Fibroblast of the aortic adventitia (primary cell): Measurements from ENCODE around the gene TRIM54. TPM values are rescaled to one million over a fixed set of nuclear protein-coding genes. Genes with fewer than 3 reads are reported as not detected.
"Not testable (repeated sequence)": the region's sequence is repeated elsewhere in the genome, so short reads cannot be mapped to it uniquely, and the experiment has no call there.

Experiments
- DNase-seq: peaks from one replicate; pipeline ENCODE4 v3.0.0-alpha.2; 2010; ENCODE audit warnings: low read depth
- H3K4me3 ChIP-seq: 2 replicates; pipeline ENCODE4 v1.5.1; 2011; ENCODE audit warnings: low read depth, mild to moderate bottlenecking, control low read depth, low read length, moderate library complexity
- total RNA-seq: library from RNA; depleted of rRNA; stranded (reverse); fragments of >200 nt; gene quantifications from 2 replicates; pipeline ENCODE4 v1.2.3, GENCODE V29; 2012; ENCODE audit warnings: low replicate concordance
- TF ChIP-seq, protein P1 (sequence below): IDR thresholded peaks from 2 replicates; pipeline ENCODE4 v1.5.1; 2011; ENCODE audit warnings: mild to moderate bottlenecking, low read length, control low read depth, inconsistent platforms; ENCODE audit not compliant: insufficient read depth

Gene TRIM54
- total RNA-seq, 1 donor = not detected

DNA sequence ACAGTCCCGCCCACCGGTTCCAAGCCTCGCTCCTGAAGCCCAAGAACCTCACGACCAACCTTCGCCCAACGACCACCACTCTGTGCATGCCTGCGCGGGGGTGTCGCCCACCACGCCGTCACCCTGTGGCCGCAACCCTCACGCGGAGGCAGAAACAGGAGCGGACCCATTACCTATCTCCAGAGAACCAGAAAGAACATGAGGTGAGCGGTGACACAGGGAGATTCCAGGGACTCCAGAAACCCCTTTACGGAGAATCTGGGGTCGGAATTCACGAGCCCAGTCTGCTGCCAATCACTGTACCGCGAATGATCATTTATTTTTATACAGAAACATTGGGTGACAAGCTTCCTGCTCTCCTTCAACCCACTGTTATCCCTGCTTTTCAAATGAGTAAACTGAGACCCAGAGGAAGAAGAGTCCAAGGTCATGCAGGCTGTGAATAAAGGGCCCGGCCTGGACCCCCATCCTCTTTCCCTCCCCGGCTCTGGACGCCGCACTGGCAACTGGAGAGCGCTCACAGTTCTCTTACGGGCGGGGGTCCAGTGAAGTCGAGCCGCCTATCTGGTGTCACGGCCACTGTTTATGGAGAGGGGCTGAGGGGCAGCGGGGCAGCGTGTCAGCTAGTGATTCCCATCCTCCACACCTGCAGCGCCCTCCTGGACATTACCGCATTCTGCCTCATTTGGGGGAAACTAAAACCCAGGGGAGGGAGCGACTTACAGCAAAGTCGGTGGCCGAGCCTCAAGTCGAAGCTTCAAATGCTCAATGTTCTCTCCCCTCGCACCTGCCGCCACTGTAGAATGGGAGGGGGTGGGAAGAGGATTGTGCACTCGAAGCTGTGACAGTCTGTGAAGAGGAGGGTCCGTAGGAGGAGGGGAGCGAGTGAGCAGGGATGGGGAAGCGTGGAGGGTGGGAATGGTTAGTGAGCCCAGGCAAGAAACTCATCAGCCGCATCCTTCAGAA is 18.7 kb upstream of the TRIM54 start:
- no peak for DNase-seq
- TF ChIP-seq, protein P1, sequence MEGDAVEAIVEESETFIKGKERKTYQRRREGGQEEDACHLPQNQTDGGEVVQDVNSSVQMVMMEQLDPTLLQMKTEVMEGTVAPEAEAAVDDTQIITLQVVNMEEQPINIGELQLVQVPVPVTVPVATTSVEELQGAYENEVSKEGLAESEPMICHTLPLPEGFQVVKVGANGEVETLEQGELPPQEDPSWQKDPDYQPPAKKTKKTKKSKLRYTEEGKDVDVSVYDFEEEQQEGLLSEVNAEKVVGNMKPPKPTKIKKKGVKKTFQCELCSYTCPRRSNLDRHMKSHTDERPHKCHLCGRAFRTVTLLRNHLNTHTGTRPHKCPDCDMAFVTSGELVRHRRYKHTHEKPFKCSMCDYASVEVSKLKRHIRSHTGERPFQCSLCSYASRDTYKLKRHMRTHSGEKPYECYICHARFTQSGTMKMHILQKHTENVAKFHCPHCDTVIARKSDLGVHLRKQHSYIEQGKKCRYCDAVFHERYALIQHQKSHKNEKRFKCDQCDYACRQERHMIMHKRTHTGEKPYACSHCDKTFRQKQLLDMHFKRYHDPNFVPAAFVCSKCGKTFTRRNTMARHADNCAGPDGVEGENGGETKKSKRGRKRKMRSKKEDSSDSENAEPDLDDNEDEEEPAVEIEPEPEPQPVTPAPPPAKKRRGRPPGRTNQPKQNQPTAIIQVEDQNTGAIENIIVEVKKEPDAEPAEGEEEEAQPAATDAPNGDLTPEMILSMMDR = no peak
- peak overlapping the region; percentile 54 for H3K4me3 ChIP-seq

DNA sequence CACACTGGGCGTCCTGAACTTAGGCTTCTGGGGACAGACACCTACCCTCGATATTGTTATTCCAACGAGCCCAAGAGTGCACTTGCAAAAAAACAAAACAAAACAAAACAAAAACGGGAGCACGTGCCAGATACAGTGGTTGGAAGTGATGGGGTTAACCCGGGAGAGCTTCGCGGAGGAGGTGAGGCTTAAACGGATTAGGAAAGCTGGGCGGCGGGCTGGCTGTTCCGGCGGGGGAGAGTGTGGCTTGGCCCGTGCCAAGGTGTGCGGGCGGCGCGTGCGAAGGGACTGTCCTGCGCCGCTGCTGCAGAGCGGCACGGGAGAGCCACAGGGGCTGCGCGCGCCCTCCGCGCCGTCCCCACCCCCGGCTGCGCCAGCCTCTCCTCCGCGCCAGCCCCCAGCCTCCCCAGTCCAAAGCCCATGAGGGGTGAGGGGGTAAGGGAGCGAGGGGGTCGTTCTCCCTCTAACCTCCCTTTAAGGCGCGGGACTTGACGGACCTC is 17.9 kb upstream of the TRIM54 start:
- no peak for DNase-seq
- no peak overlapping the region for H3K4me3 ChIP-seq
- TF ChIP-seq, protein P1 = no peak

DNA sequence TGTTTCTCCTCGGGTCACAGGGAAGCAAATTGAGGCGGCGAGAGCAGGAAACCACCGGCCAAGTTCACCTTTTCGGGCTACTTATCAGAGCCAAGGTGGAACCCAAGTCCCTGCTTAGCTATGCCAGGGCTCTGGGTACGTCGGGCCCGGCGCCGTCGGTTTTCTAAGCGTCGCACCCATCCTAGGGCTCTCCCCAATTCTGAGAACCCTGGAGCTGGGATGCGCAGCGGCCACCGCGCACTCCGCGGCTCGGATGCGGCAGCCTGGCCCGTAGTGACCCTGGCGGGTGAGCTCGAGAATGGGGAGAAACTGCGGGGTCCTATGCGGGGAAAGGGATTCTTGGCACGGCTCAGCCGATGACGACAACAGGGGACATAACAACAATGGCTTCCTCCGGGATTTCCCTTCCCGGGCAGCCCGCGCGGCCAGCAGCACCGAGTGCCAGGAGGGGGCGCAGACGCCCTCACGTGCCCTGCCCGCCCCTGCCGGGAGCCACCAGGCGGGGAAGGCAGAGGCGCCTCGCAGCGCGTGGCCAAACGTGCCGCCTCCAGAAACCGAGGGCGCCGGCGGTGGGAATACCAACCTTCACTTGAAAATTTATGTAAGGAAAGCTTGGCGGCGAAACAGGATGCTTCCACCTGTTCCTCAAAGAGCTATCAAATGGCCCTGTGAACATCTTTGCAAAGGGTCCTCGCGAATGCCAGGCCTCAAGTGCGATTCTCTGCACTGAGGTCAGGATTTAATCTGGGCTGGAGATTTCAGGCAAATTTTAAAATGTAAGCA is 17.3 kb upstream of the TRIM54 start:
- no peak overlapping the region for H3K4me3 ChIP-seq
- no peak for DNase-seq
- TF ChIP-seq, protein P1 = peak; percentile 24

DNA sequence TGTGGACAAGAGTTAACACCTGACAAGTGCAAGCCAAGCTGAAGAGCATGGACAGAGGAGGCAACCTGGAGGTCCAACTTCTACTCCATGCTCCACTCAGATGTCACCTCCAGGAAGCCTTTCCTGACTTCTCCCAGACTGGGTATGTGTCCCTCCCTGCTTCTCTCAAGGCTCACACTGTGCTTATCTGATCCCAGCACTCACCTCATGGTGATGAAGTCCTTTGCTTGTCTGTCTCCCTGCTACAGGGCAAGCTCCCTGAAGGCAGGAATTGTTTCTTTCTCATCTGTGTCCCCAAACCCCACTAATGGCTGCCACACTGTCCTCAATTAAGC is 16.7 kb upstream of the TRIM54 start:
- no peak for DNase-seq
- TF ChIP-seq, protein P1 = no peak
- H3K4me3 ChIP-seq = no peak overlapping the region

DNA sequence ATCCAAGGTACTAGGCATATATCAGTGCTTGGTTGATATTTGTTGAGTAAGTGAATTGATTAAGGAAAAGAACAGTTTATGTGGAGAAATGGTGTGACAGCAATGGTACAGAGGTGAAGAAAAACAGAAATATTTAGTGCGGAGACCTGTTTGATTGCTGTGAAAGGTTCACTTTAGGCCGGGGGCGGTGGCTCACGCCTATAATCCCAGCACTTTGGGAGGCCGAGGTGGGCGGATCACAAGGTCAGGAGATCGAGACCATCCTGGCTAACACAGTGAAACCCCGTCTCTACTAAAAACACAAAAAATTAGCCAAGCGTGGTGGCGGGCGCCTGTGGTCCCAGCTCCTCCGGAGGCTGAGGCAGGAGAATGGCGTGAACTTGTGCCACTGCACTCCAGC is 13.9 kb upstream of the TRIM54 start:
- not testable (repeated sequence) for DNase-seq, H3K4me3 ChIP-seq

DNA sequence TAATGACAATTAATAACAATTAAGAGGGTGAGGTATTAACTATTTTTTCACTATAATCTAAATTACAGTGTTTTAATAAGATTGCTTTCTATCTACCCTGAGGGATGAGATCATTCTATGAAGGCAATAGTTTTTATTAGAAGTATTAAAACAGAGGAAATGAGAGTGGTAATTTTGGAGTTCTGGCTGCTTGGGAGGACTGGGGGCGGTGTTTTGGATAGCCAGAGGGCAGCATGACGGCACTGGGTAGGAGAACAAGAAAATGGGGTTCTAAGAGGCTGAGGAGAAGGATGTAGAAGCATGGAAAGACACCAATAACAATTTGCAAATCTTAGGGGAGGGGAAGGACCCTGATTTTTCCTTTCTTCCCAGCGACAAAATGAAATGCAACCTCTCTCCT is 12.1 kb upstream of the TRIM54 start:
- DNase-seq = no peak
- no peak overlapping the region for H3K4me3 ChIP-seq
- TF ChIP-seq, protein P1 = no peak

DNA sequence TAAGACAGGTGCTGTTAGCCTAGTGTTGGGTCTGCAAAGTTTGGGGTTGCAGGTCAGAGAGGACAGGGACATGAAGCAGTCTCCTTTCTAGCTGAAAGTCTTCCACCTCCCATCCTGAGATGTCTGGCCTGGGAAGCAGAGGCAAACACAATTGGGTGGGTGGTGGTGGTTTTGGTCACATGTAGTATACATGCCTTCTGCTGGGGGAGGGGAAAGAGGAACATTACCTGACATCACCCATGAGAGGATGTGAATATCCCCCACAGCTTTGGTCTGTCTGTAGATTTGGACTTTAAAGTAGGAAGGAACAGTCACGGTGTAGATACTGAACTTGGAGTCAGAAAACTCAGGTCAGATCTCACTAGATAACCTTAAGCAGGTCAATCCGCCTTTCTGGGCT is 11.6 kb upstream of the TRIM54 start:
- no peak overlapping the region for H3K4me3 ChIP-seq
- TF ChIP-seq, protein P1 = no peak
- DNase-seq = no peak
